ENCODE measurements around the gene ZFX.

DNA sequence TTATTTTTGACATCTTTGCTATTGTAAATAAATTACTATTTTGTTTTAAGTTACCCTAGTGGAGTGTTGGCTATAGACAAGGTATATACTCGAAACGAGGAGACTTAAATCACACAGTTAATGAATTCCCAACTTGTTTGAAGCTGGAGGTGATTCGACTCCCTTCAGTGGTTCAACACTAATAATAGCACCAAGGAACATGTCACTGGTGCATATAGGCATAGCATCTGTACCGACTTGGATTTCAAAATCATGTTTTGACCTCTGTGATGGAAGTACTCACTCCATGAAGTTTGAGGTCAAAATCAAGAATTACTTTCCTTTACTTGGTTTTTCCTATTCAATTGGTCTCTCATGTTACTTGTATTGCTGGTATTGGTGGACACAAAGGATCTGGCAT is 66.5 kb downstream of the ZFX start:
- TF ChIP-seq, protein P1, sequence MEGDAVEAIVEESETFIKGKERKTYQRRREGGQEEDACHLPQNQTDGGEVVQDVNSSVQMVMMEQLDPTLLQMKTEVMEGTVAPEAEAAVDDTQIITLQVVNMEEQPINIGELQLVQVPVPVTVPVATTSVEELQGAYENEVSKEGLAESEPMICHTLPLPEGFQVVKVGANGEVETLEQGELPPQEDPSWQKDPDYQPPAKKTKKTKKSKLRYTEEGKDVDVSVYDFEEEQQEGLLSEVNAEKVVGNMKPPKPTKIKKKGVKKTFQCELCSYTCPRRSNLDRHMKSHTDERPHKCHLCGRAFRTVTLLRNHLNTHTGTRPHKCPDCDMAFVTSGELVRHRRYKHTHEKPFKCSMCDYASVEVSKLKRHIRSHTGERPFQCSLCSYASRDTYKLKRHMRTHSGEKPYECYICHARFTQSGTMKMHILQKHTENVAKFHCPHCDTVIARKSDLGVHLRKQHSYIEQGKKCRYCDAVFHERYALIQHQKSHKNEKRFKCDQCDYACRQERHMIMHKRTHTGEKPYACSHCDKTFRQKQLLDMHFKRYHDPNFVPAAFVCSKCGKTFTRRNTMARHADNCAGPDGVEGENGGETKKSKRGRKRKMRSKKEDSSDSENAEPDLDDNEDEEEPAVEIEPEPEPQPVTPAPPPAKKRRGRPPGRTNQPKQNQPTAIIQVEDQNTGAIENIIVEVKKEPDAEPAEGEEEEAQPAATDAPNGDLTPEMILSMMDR (IDR thresholded peaks at IDR 0.05), result no peak
- no peak for TF ChIP-seq POLR2A (IDR thresholded peaks at IDR 0.05)

Measured in heart left ventricle (tissue), 13 donors.